CD4-positive, alpha-beta T cell treated with Interleukin-12 subunit alpha and Interleukin-12 subunit beta, for 1 hour (primary cell): Measurements from ENCODE around the gene RAD9A.

Experiments used
- DNase-seq: peaks from one replicate; pipeline ENCODE4 v3.0.0-alpha.2; 2020

Gene RAD9A

GRCh38 chr11:67429038-67429668, 37.4 kb downstream of the RAD9A start:
- DNase-seq: no peak

GRCh38 chr11:67429722-67430121, 37.9 kb downstream of the RAD9A start:
- DNase-seq: no peak

GRCh38 chr11:67431346-67432249, 39.8 kb downstream of the RAD9A start:
- DNase-seq: no peak

GRCh38 chr11:67432655-67433349, 41.0 kb downstream of the RAD9A start:
- no peak for DNase-seq

GRCh38 chr11:67433536-67434394, 42.0 kb downstream of the RAD9A start:
- no peak for DNase-seq

GRCh38 chr11:67434395-67434881, 42.7 kb downstream of the RAD9A start:
- DNase-seq: no peak

- no peak for DNase-seq
These were observed 43.4 kb downstream of the RAD9A start for GRCh38 chr11:67435031-67435726.

GRCh38 chr11:67435727-67436458, 44.1 kb downstream of the RAD9A start:
- no peak for DNase-seq

GRCh38 chr11:67436459-67437081, 44.8 kb downstream of the RAD9A start:
- DNase-seq: peak; percentile 67

- DNase-seq: peak; percentile 77
These were observed 45.5 kb downstream of the RAD9A start, which contains the start of gene PTPRCAP for GRCh38 chr11:67437082-67437808. Gene PTPRCAP (minus strand): TSS chr11:67437682. CDS start chr11:67437619, 63 bp downstream.

- no peak for DNase-seq
These were observed 46.0 kb downstream of the RAD9A start for GRCh38 chr11:67437809-67438157.

GRCh38 chr11:67438158-67438902, 46.5 kb downstream of the RAD9A start:
- peak; percentile 78 for DNase-seq

GRCh38 chr11:67439321-67440228, 47.8 kb downstream of the RAD9A start:
- DNase-seq: no peak

- DNase-seq: no peak
These were observed 48.7 kb downstream of the RAD9A start for GRCh38 chr11:67440229-67441097.

GRCh38 chr11:67441098-67441563, 49.3 kb downstream of the RAD9A start:
- DNase-seq: no peak

GRCh38 chr11:67441731-67442351, 50.1 kb downstream of the RAD9A start:
- DNase-seq: peak; percentile 52
